ENCODE measurements around the gene BRS3.

The BRS3 gene

DNA sequence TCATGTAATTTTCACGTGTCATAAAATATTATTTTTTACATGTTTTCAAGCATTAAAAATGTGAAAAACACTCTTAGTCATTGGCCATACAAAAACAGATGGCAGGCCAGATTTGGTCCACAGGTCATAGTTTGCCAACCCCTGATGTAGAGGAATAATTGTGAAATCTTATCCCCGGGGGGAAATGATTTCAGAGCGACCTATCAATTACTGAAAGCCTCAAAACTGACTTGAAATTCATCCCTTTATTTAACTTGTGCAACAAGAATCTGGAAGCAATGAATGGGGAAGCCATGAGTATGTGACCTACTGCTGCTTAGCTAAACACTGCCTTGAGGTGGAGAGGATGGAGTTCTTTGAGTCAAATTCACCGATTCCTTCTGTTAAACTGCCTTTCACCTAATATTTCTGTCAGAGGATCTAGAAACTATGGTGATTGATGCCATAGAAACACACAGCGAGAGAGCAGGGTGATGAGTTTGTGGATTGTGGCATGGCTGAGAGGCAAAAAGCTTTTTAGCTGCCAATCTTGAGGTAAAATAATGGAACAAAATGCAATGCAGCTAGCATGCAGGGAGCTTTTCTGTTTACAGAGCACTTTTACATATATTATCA lies 30.3 kb upstream of the BRS3 start:
- Histone ChIP-seq H3K9me3 (ENCODE audit: control insufficient read depth, low read length) (no peaks in the 10 kb centered on the region), H3K4me3 (ENCODE audit: extremely low read depth, insufficient read depth, low read length, poor library complexity, severe bottlenecking) (no peak overlapping the region), H3K36me3 (ENCODE audit: control insufficient read depth, insufficient read depth, low read length) (no peaks in the 10 kb centered on the region), H3K4me1 (ENCODE audit: control insufficient read depth, insufficient read depth, low read length, poor library complexity, severe bottlenecking) (no peaks in the 10 kb centered on the region), H3K27ac (ENCODE audit: low read depth, low read length, severe bottlenecking) (no peak overlapping the region)
- no CpG with 5 or more reads among the region's 5 CpGs for WGBS, 2 experiments (ENCODE audit: insufficient coverage in 2 of 2)

DNA sequence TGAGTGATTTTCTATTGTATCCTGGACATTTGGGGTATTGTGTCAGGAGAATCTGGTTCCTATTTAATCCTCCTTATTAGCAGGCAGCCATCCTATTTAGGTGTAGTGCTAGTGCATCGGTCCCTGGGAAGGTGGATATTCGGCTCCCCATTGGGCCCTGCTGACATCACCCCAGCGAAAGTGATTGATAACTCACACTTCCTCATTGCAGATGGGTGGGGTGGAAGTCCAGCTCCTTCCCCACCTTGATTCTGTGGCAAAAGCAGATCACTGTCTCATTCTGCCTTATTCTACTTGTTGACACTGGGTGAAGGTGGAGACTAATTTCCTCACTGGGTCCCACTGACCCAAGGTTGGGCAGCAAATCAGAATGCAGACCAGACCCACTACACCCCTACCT lies 23.2 kb upstream of the BRS3 start:
- no CpG with 5 or more reads among the region's 3 CpGs for WGBS, 2 experiments (ENCODE audit: insufficient coverage in 2 of 2)
- H3K4me1 ChIP-seq (ENCODE audit: control insufficient read depth, insufficient read depth, low read length, poor library complexity, severe bottlenecking), result no peaks in the 10 kb centered on the region
- H3K4me3 ChIP-seq (ENCODE audit: extremely low read depth, insufficient read depth, low read length, poor library complexity, severe bottlenecking), result no peak overlapping the region
- H3K36me3 ChIP-seq (ENCODE audit: control insufficient read depth, insufficient read depth, low read length), result no peaks in the 10 kb centered on the region
- H3K9me3 ChIP-seq (ENCODE audit: control insufficient read depth, low read length), result no peaks in the 10 kb centered on the region
- H3K27ac ChIP-seq (ENCODE audit: low read depth, low read length, severe bottlenecking), result no peak overlapping the region

- H3K4me1 ChIP-seq (ENCODE audit: control insufficient read depth, insufficient read depth, low read length, poor library complexity, severe bottlenecking), result no peaks in the 10 kb centered on the region
- H3K4me3 ChIP-seq (ENCODE audit: extremely low read depth, insufficient read depth, low read length, poor library complexity, severe bottlenecking), result no peak overlapping the region
- H3K9me3 ChIP-seq (ENCODE audit: control insufficient read depth, low read length), result no peaks in the 10 kb centered on the region
- H3K27ac ChIP-seq (ENCODE audit: low read depth, low read length, severe bottlenecking), result no peak overlapping the region
- no peaks in the 10 kb centered on the region for H3K36me3 ChIP-seq (ENCODE audit: control insufficient read depth, insufficient read depth, low read length)
- 83% methylated on average over 1 of the region's 3 CpGs; no CpG with 5 or more reads in 1 of the 2 experiments for WGBS, 2 experiments (ENCODE audit: insufficient coverage in 2 of 2)
Observed at GRCh38 chrX:136467303-136467702, 20.4 kb upstream of the BRS3 start.

GRCh38 chrX:136468391-136469103 lies 19.2 kb upstream of the BRS3 start:
- Histone ChIP-seq H3K4me3 (ENCODE audit: extremely low read depth, insufficient read depth, low read length, poor library complexity, severe bottlenecking) (no peak overlapping the region), H3K9me3 (ENCODE audit: control insufficient read depth, low read length) (no peaks in the 10 kb centered on the region), H3K36me3 (ENCODE audit: control insufficient read depth, insufficient read depth, low read length) (no peaks in the 10 kb centered on the region), H3K4me1 (ENCODE audit: control insufficient read depth, insufficient read depth, low read length, poor library complexity, severe bottlenecking) (no peaks in the 10 kb centered on the region), H3K27ac (ENCODE audit: low read depth, low read length, severe bottlenecking) (no peak overlapping the region)
- WGBS, 2 experiments (ENCODE audit: insufficient coverage in 2 of 2), result 71% methylated on average over 1 of the region's 2 CpGs; no CpG with 5 or more reads in 1 of the 2 experiments

GRCh38 chrX:136473663-136474062 lies 14.1 kb upstream of the BRS3 start:
- H3K27ac ChIP-seq (ENCODE audit: low read depth, low read length, severe bottlenecking), result no peak overlapping the region
- WGBS, 2 experiments (ENCODE audit: insufficient coverage in 2 of 2), result 90% methylated on average over 2 of the region's 4 CpGs
- no peaks in the 10 kb centered on the region for H3K4me1 ChIP-seq (ENCODE audit: control insufficient read depth, insufficient read depth, low read length, poor library complexity, severe bottlenecking)

GRCh38 chrX:136475236-136475635 lies 12.5 kb upstream of the BRS3 start:
- no CpG with 5 or more reads among the region's 3 CpGs for WGBS, 2 experiments (ENCODE audit: insufficient coverage in 2 of 2)
- Histone ChIP-seq H3K36me3 (ENCODE audit: control insufficient read depth, insufficient read depth, low read length) (no peaks in the 10 kb centered on the region), H3K9me3 (ENCODE audit: control insufficient read depth, low read length) (no peaks in the 10 kb centered on the region), H3K4me1 (ENCODE audit: control insufficient read depth, insufficient read depth, low read length, poor library complexity, severe bottlenecking) (no peaks in the 10 kb centered on the region), H3K4me3 (ENCODE audit: extremely low read depth, insufficient read depth, low read length, poor library complexity, severe bottlenecking) (no peak overlapping the region), H3K27ac (ENCODE audit: low read depth, low read length, severe bottlenecking) (no peak overlapping the region)

More at GRCh38 chrX:136473663-136474062, 14.1 kb upstream of the BRS3 start:
- Histone ChIP-seq H3K4me3 (ENCODE audit: extremely low read depth, insufficient read depth, low read length, poor library complexity, severe bottlenecking) (no peak overlapping the region), H3K36me3 (ENCODE audit: control insufficient read depth, insufficient read depth, low read length) (no peaks in the 10 kb centered on the region), H3K9me3 (ENCODE audit: control insufficient read depth, low read length) (no peaks in the 10 kb centered on the region)

DNA sequence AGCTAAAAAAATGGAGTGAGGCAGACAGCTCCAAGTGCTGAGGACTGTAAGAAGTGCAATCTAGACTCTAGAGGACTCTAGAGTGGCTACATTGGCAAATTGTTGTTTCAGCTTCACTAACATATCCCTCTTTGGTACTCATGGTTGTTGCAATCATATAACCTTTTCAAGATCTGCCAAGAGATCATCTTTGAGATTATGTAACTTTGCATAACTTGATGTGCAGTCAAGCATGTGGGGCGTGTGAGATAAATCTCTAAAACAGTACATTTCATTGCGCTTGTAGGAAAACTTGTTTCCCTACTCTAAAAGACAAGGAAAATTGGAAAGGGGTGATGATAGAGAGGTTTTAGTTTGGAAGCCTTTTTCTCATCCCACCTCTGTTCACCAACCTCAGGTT lies 11.2 kb upstream of the BRS3 start:
- Histone ChIP-seq H3K36me3 (ENCODE audit: control insufficient read depth, insufficient read depth, low read length) (no peaks in the 10 kb centered on the region), H3K4me3 (ENCODE audit: extremely low read depth, insufficient read depth, low read length, poor library complexity, severe bottlenecking) (no peak overlapping the region), H3K9me3 (ENCODE audit: control insufficient read depth, low read length) (no peaks in the 10 kb centered on the region), H3K4me1 (ENCODE audit: control insufficient read depth, insufficient read depth, low read length, poor library complexity, severe bottlenecking) (no peaks in the 10 kb centered on the region), H3K27ac (ENCODE audit: low read depth, low read length, severe bottlenecking) (no peak overlapping the region)
- WGBS, 2 experiments (ENCODE audit: insufficient coverage in 2 of 2), result no CpG with 5 or more reads among the region's 2 CpGs

DNA sequence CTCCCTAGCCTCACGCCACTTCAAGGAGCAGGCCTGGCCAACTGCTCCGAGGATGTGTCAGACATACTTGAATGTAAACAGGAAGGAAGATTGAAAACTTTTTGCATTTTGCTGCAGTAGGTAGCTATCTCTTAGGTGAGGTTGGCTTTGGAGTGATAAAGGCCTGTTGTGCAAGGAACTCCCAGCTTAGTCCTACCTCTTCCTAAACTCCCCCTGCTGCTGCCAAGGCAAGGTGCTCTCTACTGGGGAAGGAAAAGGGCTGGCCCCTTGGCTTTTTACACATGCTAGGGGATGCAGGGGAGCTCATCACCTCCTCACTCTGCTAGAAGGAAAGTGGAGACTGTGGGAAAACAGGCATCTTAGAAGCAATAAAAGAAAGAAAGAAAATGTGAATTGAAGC lies 10.7 kb upstream of the BRS3 start:
- no peak overlapping the region for H3K4me3 ChIP-seq (ENCODE audit: extremely low read depth, insufficient read depth, low read length, poor library complexity, severe bottlenecking)
- no peaks in the 10 kb centered on the region for H3K36me3 ChIP-seq (ENCODE audit: control insufficient read depth, insufficient read depth, low read length)
- no CpG with 5 or more reads among the region's 2 CpGs for WGBS, 2 experiments (ENCODE audit: insufficient coverage in 2 of 2)
- H3K27ac ChIP-seq (ENCODE audit: low read depth, low read length, severe bottlenecking), result no peak overlapping the region
- no peaks in the 10 kb centered on the region for H3K9me3 ChIP-seq (ENCODE audit: control insufficient read depth, low read length)
- no peaks in the 10 kb centered on the region for H3K4me1 ChIP-seq (ENCODE audit: control insufficient read depth, insufficient read depth, low read length, poor library complexity, severe bottlenecking)

DNA sequence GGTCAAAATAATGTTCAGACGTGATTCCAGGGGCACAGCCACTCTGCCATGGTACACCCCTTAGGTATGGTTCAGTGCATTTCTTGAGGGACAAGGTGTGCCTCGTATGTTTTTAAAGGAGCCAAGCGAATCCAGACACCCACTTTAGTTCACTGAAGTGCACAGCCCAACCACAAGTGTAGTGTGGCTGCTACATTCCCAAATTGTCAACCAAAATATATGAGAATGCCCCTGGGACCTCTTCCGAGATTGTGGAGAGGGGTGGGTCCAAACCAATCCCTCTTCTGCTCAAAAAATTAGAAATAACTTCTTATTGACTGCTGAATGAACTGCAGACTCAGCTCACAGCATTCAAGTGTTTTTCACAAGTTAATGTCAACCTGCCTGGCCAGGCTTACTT lies 7.4 kb upstream of the BRS3 start:
- Histone ChIP-seq H3K4me1 (ENCODE audit: control insufficient read depth, insufficient read depth, low read length, poor library complexity, severe bottlenecking) (no peaks in the 10 kb centered on the region), H3K4me3 (ENCODE audit: extremely low read depth, insufficient read depth, low read length, poor library complexity, severe bottlenecking) (no peak overlapping the region), H3K36me3 (ENCODE audit: control insufficient read depth, insufficient read depth, low read length) (no peaks in the 10 kb centered on the region), H3K9me3 (ENCODE audit: control insufficient read depth, low read length) (no peaks in the 10 kb centered on the region), H3K27ac (ENCODE audit: low read depth, low read length, severe bottlenecking) (no peak overlapping the region)
- WGBS, 2 experiments (ENCODE audit: insufficient coverage in 2 of 2), result 60 to 100% methylated on average over 1 of the region's 4 CpGs

DNA sequence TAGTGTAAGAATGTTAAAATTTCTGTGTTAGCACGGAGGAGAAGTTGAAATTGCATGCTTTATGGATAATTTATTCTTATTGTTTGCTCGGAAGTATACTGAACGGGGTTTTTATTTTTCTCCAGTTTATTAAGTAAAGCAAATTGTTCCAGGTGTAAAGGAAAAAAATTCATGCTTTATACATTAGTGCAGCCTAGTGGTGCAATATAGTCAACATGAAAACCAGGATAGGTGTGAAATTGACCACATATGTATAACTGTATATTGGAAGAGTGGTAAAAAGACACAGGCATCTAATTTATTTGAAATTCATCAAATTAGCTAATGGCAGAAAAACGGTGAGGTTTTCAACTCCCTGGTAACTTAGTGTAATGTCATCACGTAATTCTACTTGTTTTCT lies 959 bp downstream of the BRS3 start:
- no CpG with 5 or more reads among the region's 5 CpGs for WGBS, 2 experiments (ENCODE audit: insufficient coverage in 2 of 2)
- Histone ChIP-seq H3K9me3 (ENCODE audit: control insufficient read depth, low read length) (no peaks in the 10 kb centered on the region), H3K4me1 (ENCODE audit: control insufficient read depth, insufficient read depth, low read length, poor library complexity, severe bottlenecking) (no peaks in the 10 kb centered on the region), H3K4me3 (ENCODE audit: extremely low read depth, insufficient read depth, low read length, poor library complexity, severe bottlenecking) (no peak overlapping the region), H3K27ac (ENCODE audit: low read depth, low read length, severe bottlenecking) (no peak overlapping the region), H3K36me3 (ENCODE audit: control insufficient read depth, insufficient read depth, low read length) (no peaks in the 10 kb centered on the region)

GRCh38 chrX:136491832-136492231 lies 4.1 kb downstream of the BRS3 start:
- no peaks in the 10 kb centered on the region for H3K9me3 ChIP-seq (ENCODE audit: control insufficient read depth, low read length)
- H3K36me3 ChIP-seq (ENCODE audit: control insufficient read depth, insufficient read depth, low read length), result no peaks in the 10 kb centered on the region
- H3K27ac ChIP-seq (ENCODE audit: low read depth, low read length, severe bottlenecking), result no peak overlapping the region
- no peaks in the 10 kb centered on the region for H3K4me1 ChIP-seq (ENCODE audit: control insufficient read depth, insufficient read depth, low read length, poor library complexity, severe bottlenecking)
- no peak overlapping the region for H3K4me3 ChIP-seq (ENCODE audit: extremely low read depth, insufficient read depth, low read length, poor library complexity, severe bottlenecking)
- 83% methylated on average over 4 of the region's 6 CpGs; no CpG with 5 or more reads in 1 of the 2 experiments for WGBS, 2 experiments (ENCODE audit: insufficient coverage in 2 of 2)
